Measurements from ENCODE around the gene TMEM91.

Gene TMEM91

DNA sequence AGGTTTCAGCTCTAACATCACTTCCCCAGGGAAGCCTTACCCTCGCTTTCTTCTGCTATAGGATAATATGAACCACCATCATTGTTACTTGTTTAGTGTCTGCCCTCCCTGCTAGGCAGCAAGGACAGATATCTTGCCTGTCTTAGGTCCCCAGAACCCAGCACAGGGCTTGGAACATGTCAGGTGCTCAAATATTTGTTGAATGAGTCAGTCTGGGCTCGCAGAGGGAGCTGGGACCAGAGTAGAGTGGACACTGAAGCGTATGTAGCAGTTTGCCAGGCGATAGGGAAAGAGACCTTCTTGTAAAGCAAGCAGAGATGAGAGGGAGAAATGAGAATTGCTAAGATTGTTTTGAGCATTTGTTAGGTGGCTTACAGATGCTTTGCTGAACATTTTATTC lies 33.0 kb downstream of the TMEM91 start:
- Histone ChIP-seq H3F3A (ENCODE audit: low read depth) (no peaks in the 10 kb centered on the region), H3K27me3 (ENCODE audit: insufficient read depth, low read length, poor library complexity, severe bottlenecking) (no peaks in the 10 kb centered on the region), H4K20me1 (ENCODE audit: insufficient read depth, low read length, poor library complexity, severe bottlenecking) (no peaks in the 10 kb centered on the region), H3K9me2 (replicated peaks; ENCODE audit: low read depth, low read length) (no peaks in the 10 kb centered on the region), H3K4me2 (ENCODE audit: low read depth, low read length, poor library complexity, severe bottlenecking) (no peak overlapping the region), H3K79me2 (ENCODE audit: insufficient read depth, low read length) (no peaks in the 10 kb centered on the region), H3K9ac (ENCODE audit: low read depth, low read length, poor library complexity, severe bottlenecking) (no peak overlapping the region), H2AFZ (ENCODE audit: low read length) (no peak overlapping the region), H3K9me3 (ENCODE audit: insufficient read depth, low read depth, low read length) (no peaks in the 10 kb centered on the region), H3K36me3 (ENCODE audit: insufficient read depth, low read length) (peaks cover 1% of the 10 kb centered on the region; the same call in 1 of the 2 replicates), H3K4me1 (ENCODE audit: insufficient read depth, low read length, poor library complexity, severe bottlenecking) (no peaks in the 10 kb centered on the region), H3K4me3 (ENCODE audit: low read length, poor library complexity, severe bottlenecking) (no peak overlapping the region)
- TF ChIP-seq EZH2phosphoT487 (IDR thresholded peaks at IDR 0.05; ENCODE audit: borderline replicate concordance): no peak
- TF ChIP-seq, protein P1, sequence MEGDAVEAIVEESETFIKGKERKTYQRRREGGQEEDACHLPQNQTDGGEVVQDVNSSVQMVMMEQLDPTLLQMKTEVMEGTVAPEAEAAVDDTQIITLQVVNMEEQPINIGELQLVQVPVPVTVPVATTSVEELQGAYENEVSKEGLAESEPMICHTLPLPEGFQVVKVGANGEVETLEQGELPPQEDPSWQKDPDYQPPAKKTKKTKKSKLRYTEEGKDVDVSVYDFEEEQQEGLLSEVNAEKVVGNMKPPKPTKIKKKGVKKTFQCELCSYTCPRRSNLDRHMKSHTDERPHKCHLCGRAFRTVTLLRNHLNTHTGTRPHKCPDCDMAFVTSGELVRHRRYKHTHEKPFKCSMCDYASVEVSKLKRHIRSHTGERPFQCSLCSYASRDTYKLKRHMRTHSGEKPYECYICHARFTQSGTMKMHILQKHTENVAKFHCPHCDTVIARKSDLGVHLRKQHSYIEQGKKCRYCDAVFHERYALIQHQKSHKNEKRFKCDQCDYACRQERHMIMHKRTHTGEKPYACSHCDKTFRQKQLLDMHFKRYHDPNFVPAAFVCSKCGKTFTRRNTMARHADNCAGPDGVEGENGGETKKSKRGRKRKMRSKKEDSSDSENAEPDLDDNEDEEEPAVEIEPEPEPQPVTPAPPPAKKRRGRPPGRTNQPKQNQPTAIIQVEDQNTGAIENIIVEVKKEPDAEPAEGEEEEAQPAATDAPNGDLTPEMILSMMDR (conservative IDR thresholded peaks at IDR 0.05; ENCODE audit: low read length): no peak

DNA sequence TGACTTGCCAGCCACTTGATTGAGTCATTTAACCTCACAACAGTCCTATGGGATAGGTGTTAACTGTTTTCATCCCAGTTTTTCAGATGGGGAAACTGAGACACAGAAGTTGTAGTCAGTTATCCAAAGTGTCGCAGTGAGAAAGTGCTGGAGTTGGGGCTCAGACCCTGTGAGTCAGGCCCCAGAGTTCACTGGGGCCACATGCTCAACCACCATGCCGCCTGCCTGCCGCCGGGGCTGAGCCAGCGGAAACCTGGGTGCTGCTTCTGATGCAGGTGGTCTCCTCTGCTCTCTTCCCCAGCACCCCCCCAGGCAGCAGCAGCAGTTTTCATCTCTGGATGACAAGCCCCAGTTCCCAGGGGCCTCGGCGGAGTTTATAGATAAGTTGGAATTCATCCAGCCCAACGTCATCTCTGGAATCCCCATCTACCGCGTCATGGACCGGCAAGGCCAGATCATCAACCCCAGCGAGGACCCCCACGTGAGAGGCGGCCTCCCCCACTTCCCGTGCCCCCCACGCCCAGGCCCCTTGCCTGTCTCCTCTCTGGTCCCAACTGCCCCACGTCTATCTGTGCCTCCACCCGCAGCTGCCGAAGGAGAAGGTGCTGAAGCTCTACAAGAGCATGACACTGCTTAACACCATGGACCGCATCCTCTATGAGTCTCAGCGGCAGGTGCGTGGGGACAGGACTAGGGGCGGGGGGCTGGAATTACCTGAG lies 34.2 kb downstream of the TMEM91 start:
- Histone ChIP-seq H2AFZ (ENCODE audit: low read length) (no peak overlapping the region), H3K36me3 (ENCODE audit: insufficient read depth, low read length) (peaks cover 5% of the 10 kb centered on the region; the same call in 1 of the 2 replicates), H3K9me3 (ENCODE audit: insufficient read depth, low read depth, low read length) (no peaks in the 10 kb centered on the region), H3K9me2 (replicated peaks; ENCODE audit: low read depth, low read length) (no peaks in the 10 kb centered on the region), H3F3A (ENCODE audit: low read depth) (no peaks in the 10 kb centered on the region), H3K4me3 (ENCODE audit: low read length, poor library complexity, severe bottlenecking) (no peak overlapping the region), H3K9ac (ENCODE audit: low read depth, low read length, poor library complexity, severe bottlenecking) (no peak overlapping the region), H4K20me1 (ENCODE audit: insufficient read depth, low read length, poor library complexity, severe bottlenecking) (no peaks in the 10 kb centered on the region), H3K4me2 (ENCODE audit: low read depth, low read length, poor library complexity, severe bottlenecking) (no peak overlapping the region), H3K27me3 (ENCODE audit: insufficient read depth, low read length, poor library complexity, severe bottlenecking) (no peaks in the 10 kb centered on the region), H3K4me1 (ENCODE audit: insufficient read depth, low read length, poor library complexity, severe bottlenecking) (no peaks in the 10 kb centered on the region), H3K79me2 (ENCODE audit: insufficient read depth, low read length) (no peaks in the 10 kb centered on the region)
- TF ChIP-seq, protein P1 (conservative IDR thresholded peaks at IDR 0.05; ENCODE audit: low read length): no peak
- TF ChIP-seq EZH2phosphoT487 (IDR thresholded peaks at IDR 0.05; ENCODE audit: borderline replicate concordance): no peak

DNA sequence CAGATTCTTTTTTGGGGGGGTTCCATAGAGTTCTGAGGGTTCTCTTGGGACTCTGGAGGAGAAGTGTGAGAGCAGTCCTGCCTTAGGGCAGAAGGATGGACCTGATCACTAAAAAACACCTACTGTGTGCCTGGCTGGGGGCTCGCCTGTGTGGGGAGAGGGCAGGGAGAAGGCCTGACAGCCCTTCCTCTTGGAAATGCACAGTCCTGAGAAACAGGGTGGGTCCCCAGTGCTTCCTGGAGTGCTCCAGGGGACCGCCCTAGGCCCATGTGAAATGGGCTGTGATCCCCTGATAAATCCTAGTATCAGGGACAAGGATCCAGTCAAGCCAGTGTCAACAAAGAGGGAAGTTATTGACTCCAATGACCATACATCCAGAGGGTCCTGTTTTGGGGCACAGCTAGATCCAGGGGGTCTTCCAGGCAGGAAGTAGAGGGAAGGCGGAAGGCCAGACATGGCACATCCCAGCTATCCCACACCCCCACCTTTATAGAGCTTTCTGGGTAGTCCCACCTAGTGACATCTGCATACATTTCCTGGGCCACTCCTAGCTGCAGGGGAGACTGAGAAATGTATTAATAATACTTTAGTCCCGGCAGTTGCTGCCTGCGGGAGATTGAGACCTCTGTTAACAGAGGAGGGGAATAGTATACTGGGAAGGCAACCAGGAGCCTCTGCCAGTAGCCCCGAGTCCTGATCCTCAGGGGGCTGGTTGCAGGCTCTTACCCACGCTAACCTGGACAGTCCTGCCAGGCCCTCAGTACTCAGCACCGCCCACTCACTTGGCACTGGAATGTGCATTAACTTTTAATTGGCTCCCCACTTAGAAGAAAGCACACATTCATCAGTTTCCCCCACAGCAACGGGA lies 35.0 kb downstream of the TMEM91 start:
- Histone ChIP-seq H3K79me2 (ENCODE audit: insufficient read depth, low read length) (no peaks in the 10 kb centered on the region), H3K9me2 (replicated peaks; ENCODE audit: low read depth, low read length) (no peaks in the 10 kb centered on the region), H2AFZ (ENCODE audit: low read length) (no peak overlapping the region), H3K27me3 (ENCODE audit: insufficient read depth, low read length, poor library complexity, severe bottlenecking) (no peaks in the 10 kb centered on the region), H3K9ac (ENCODE audit: low read depth, low read length, poor library complexity, severe bottlenecking) (no peak overlapping the region), H3F3A (ENCODE audit: low read depth) (no peaks in the 10 kb centered on the region), H3K4me1 (ENCODE audit: insufficient read depth, low read length, poor library complexity, severe bottlenecking) (no peaks in the 10 kb centered on the region), H3K4me2 (ENCODE audit: low read depth, low read length, poor library complexity, severe bottlenecking) (no peak overlapping the region), H3K9me3 (ENCODE audit: insufficient read depth, low read depth, low read length) (no peaks in the 10 kb centered on the region), H4K20me1 (ENCODE audit: insufficient read depth, low read length, poor library complexity, severe bottlenecking) (no peaks in the 10 kb centered on the region), H3K4me3 (ENCODE audit: low read length, poor library complexity, severe bottlenecking) (no peak overlapping the region), H3K36me3 (ENCODE audit: insufficient read depth, low read length) (peaks cover 5% of the 10 kb centered on the region; the same call in 1 of the 2 replicates)
- TF ChIP-seq, protein P1 (conservative IDR thresholded peaks at IDR 0.05; ENCODE audit: low read length): no peak
- no peak for TF ChIP-seq EZH2phosphoT487 (IDR thresholded peaks at IDR 0.05; ENCODE audit: borderline replicate concordance)

Measured in Loucy (cell line).